IPS DF 6.9 (cell line): Measurements from ENCODE around the gene RERE.

Experiments
- DNase-seq: peaks from one replicate; pipeline ENCODE4 v3.0.0-alpha.2; 2013; ENCODE audit warnings: low read depth, low spot score
- H3K27ac ChIP-seq: one replicate; pipeline ENCODE4 v1.5.1; 2013; ENCODE audit warnings: low read length, control low read depth
- H3K27me3 ChIP-seq: 2 replicates; pipeline ENCODE4 v1.6.1; 2013; ENCODE audit warnings: mild to moderate bottlenecking, low read length; ENCODE audit not compliant: control insufficient read depth, insufficient read depth
- H3K36me3 ChIP-seq: 2 replicates; pipeline ENCODE4 v1.6.1; 2013; ENCODE audit warnings: low read length; ENCODE audit not compliant: control insufficient read depth, insufficient read depth
- H3K4me1 ChIP-seq: 2 replicates; pipeline ENCODE4 v1.6.1; 2013; ENCODE audit warnings: low read length; ENCODE audit not compliant: control insufficient read depth, insufficient read depth
- H3K4me3 ChIP-seq: 2 replicates; pipeline ENCODE4 v1.5.1; 2013; ENCODE audit warnings: mild to moderate bottlenecking, low read length
- H3K9me3 ChIP-seq: 2 replicates; pipeline ENCODE4 v1.6.1; 2013; ENCODE audit warnings: low read length, inconsistent platforms; ENCODE audit not compliant: control insufficient read depth, insufficient read depth
- WGBS: extraction: QIAGEN DNeasy Blood & Tissue Kit; methylation state at CpG from one replicate; pipeline ENCODE4 v1.1.7; 2013; ENCODE audit warnings: mixed read lengths, missing lambda C conversion rate; ENCODE audit not compliant: insufficient read length, insufficient coverage; 5-methylcytosine and 5-hydroxymethylcytosine counted together

Gene RERE

GRCh38 chr1:8313231-8313630, 504.2 kb downstream of the RERE start:
- no CpG with 5 or more reads among the region's 6 CpGs for WGBS
- H3K27ac ChIP-seq = no peak overlapping the region

DNA sequence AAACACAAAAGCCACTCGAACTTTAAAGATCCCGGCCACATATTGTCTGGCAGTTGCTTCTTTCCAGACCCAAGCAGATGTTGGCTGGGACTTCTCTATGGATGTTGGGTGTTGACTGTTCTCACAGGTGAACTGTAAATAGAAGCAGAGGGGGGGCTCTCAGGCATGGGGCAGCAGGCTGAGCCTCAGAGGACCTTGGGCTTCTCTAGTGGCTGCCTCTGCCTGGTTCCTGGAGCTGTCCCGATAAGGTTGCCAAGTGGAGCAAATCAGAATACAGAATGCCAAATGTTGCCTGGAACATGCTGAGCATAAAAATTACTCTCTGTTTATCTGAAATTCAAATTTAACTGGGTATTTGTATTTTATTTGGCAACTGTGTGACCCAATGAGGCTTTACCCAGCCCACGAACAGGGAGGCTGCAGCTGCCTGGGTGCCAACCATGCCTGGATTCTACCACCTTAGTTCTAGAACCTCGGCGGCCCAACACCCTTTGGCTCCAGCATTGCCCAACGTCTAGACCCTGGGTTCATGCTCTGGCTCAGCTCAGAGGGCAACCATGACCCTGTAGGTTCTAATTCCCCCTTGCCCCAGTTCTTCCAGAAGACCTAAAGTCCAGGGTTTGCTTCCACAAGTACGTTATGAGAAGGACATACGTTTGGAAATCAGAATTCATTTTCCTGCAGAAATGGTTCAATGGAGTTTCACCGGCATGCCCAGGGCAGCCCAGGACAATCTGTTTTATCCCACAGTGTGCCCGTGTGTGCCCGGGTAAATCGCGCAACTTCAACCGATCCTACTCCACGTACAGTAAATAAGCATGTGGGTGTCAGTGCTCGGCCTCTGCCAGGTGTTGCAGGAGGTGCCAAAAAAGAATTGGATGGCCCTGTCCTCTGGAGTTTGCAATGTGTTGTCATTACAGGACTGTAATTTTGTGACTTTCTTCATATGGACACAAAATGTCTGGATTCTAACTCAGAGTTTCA, 504.9 kb downstream of the RERE start:
- no peaks in the 10 kb centered on the region for H3K36me3 ChIP-seq
- DNase-seq = no peak
- no peak overlapping the region for H3K4me3 ChIP-seq
- WGBS = no CpG with 5 or more reads among the region's 17 CpGs
- no peak overlapping the region for H3K27ac ChIP-seq
- H3K27me3 ChIP-seq = no peaks in the 10 kb centered on the region
- no peaks in the 10 kb centered on the region for H3K9me3 ChIP-seq
- H3K4me1 ChIP-seq = peaks cover 7% of the 10 kb centered on the region

More at GRCh38 chr1:8313231-8313630, 504.2 kb downstream of the RERE start:
- peaks cover 7% of the 10 kb centered on the region for H3K4me1 ChIP-seq
- no peak overlapping the region for H3K4me3 ChIP-seq
- H3K9me3 ChIP-seq = no peaks in the 10 kb centered on the region
- no peaks in the 10 kb centered on the region for H3K36me3 ChIP-seq
- no peak for DNase-seq
- H3K27me3 ChIP-seq = no peaks in the 10 kb centered on the region

DNA sequence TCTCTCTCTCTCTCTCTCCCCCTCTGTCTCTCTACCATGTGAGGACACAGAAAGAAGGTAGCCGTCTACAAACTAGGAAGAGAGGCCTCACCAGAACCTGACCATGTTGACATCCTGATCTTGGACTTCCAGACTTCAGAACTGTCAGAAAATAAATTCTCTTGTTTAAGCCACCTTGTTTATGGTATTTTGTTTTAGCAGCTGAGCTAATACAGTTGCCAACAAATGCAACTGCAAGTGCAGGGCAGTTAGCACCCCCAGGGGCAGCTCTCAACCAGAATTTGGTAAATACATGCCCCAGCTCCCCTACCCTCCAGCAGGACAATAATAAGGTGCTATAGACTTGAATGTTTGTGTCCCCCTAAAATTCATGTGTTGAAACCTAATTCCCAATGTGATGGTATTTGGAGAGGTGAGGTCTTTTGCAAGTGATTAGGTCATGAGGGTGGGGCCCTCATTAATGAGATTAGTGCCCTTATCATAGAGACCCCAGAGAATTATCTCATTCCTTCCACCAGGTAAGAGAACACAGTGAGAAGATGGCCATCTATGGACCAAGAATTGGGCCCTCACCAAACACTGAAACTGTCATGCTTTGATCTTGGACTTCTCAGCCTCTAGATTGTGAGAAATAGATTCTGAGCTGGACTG, 506.2 kb downstream of the RERE start:
- DNase-seq = no peak
- Histone ChIP-seq H3K27me3 (no peaks in the 10 kb centered on the region), H3K4me1 (peaks cover 7% of the 10 kb centered on the region), H3K9me3 (no peaks in the 10 kb centered on the region), H3K36me3 (no peaks in the 10 kb centered on the region), H3K4me3 (no peak overlapping the region), H3K27ac (no peak overlapping the region)
- WGBS = no CpG with 5 or more reads among the region's 1 CpG

DNA sequence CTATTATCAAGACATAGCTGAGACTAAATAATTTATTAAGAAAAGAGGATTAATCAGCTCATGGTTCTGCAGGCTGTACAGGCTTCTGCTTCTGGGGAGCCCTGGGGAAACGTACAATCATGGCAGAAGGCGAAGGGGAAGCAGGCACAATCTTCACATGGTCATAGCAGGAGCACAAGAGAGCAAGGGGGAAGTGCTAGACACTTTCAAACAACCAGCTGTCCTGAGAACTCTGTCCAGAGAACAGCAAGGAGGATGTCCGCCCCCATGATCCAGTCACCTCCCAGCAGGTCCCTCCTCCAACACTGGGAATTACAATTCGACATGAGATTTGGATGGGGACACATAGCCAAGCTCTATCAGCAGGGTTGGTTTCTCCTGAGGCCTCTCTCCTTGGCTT, 509.8 kb downstream of the RERE start:
- H3K27me3 ChIP-seq = no peaks in the 10 kb centered on the region
- no peaks in the 10 kb centered on the region for H3K9me3 ChIP-seq
- WGBS = no CpG with 5 or more reads among the region's 4 CpGs
- no peak overlapping the region for H3K27ac ChIP-seq
- H3K36me3 ChIP-seq = no peaks in the 10 kb centered on the region
- H3K4me3 ChIP-seq = no peak overlapping the region
- DNase-seq = no peak
- no peaks in the 10 kb centered on the region for H3K4me1 ChIP-seq

DNA sequence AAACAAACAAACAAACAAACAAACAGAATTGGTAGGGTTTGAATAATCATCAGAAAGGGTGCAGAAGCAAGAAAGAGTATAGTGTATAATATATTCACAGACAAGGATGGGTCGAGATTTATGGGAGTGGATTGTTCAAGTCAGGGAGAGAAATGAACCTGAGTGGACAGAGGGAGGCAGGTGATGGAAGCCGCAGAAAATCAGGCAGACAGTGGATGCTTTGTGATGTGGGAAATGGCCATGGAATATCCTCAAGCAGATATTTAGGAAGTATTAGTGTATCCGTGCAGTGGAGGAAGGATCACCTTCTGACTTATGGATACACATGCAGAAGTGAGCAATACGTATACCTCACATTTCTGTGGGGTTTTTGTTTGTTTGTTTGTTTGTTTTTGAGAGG, 513.6 kb downstream of the RERE start:
- Histone ChIP-seq H3K36me3 (no peaks in the 10 kb centered on the region), H3K4me1 (no peaks in the 10 kb centered on the region), H3K27ac (no peak overlapping the region), H3K9me3 (no peaks in the 10 kb centered on the region), H3K27me3 (no peaks in the 10 kb centered on the region), H3K4me3 (no peak overlapping the region)
- DNase-seq = no peak
- WGBS = no CpG with 5 or more reads among the region's 4 CpGs

DNA sequence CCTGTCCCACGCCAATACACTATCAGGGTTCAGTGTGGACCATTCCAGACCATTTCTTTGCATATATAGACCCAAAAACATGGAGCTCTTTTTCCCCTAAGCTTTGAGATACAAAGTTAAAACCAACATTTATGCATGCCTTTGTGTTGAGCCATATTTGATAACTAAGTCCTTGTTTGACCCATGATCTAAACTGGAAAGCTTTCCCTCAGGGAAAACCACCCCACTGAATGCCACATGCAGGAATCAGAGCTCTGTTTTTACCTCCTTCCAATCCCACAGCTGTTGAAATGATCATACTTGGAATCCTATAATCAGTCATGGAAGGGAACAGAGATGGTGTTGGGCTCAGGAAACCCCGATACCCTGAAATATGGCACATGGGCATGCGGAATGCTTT, 514.3 kb downstream of the RERE start:
- H3K27me3 ChIP-seq = no peaks in the 10 kb centered on the region
- no peak for DNase-seq

More for the DNA sequence above, 514.3 kb downstream of the RERE start:
- Histone ChIP-seq H3K4me3 (no peak overlapping the region), H3K4me1 (no peaks in the 10 kb centered on the region), H3K9me3 (no peaks in the 10 kb centered on the region), H3K27ac (no peak overlapping the region), H3K36me3 (no peaks in the 10 kb centered on the region)
- no CpG with 5 or more reads among the region's 3 CpGs for WGBS
